HG03039 (cell line): Measurements from ENCODE around the gene BANF2.
"Not testable (repeated sequence)": the region's sequence is repeated elsewhere in the genome, so short reads cannot be mapped to it uniquely, and the experiment has no call there.

ENCODE experiments used
- ATAC-seq: cut with Tn5 transposase; IDR thresholded peaks from one replicate; pipeline ENCODE4 v1.9.1; 2021; ENCODE audit warnings: mild to moderate bottlenecking, moderate library complexity; ENCODE audit not compliant: unreplicated experiment

Gene BANF2

DNA sequence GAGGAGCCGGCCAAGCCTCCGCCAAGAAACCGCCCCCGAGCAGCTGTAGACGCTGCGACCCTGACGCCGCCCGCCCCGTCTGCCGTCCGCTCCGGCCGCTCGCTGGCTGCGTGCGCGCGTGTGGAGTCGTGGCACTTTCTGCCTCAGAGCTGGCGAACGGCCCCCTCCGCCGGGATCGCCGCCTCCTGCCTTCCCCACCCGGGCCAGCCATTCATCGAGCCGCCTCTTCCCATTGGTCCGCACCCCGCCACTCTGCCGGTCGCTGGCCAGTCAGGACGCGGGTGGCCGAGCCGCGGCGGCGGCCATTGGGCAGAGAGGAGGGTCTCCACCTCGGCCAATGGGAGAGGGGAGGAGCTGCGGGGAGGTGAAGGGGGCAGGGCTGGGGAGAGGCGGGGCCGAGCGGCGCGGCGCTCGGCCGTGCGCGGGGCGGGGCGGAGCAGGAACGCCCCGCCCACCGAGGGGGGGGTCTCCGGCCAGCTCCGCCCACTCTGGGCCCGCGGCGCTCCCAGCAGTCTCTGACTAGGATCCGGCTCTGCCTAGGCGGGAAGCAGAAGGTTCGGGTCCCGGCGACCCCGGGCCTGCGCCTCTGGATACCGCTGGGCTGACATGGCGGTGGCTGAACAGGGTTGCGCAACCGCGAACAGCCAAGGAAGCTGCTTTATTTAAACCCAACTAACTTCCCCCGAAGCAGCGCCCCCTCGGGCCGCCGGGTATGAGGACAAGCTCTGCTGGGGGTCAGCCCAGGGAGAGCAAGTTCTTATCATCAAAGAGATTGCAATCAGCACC lies 17.5 kb upstream of the BANF2 start, which contains the start of gene RRBP1:
RRBP1 (minus strand) TSS at position 140 of the 786 bp plus-strand sequence. CDS start 21,735 bp downstream, outside the sequence.
- ATAC-seq = peak; percentile 86

DNA sequence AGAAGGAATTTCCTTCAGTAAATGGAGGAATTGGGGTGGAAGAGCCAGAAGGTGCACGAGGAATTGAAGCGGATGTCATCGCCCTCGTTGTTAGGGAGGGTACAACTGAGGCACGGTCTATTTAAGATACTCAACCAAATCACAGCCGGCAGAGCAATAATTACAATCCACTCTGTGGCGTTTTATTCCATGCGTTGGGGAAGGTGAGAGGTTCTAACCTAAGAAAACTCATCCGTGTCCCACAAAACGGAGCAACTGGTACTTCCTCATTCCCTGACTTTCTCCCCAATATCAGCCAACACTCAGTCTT lies 16.9 kb upstream of the BANF2 start:
- no peak for ATAC-seq

- no peak for ATAC-seq
Measured at GRCh38 chr20:17683218-17684076, 16.3 kb upstream of the BANF2 start.

GRCh38 chr20:17684077-17684888 lies 15.5 kb upstream of the BANF2 start:
- no peak for ATAC-seq

DNA sequence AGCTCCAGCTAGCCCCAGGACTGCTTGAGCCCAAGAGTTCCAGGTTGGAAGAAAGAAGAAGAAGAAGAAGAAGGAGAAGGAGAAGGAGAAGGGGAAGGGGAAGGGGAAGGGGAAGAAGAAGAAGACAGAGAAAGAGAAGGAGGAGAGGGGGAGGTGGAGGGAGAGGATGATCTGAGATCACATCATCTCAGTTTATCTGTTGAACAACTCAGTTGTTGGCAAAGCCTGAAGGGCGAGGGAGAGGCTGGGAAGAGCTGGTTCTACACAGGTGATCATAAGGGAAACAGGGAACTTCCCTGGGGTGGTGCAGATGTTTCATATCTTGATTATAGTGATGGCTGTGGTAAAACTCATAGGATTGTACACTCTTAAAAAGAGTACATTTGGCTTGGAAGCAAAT lies 14.6 kb upstream of the BANF2 start:
- no peak for ATAC-seq

DNA sequence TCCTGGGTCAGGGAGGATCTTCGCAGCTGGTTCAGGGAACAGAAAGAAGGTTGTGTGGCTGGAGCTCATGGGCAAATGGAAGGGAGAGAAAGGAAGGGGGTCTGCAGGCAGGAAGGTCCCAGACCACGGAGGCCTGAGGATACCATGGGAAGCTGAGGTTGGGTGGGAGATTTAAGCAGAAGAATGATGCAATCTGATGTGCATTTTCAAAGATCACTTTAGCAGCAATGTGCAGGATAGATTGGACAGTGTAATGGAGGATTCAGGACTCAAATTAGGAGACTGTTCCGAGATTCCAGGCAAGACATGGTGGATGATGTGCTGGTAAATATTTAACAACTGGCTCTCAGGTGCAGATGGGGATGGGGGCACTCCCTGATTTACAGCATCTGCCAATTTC lies 12.0 kb upstream of the BANF2 start:
- no peak for ATAC-seq

GRCh38 chr20:17688965-17689364 lies 10.8 kb upstream of the BANF2 start:
- no peak for ATAC-seq

- ATAC-seq = no peak
Measured at GRCh38 chr20:17690144-17690543, 9.6 kb upstream of the BANF2 start.

DNA sequence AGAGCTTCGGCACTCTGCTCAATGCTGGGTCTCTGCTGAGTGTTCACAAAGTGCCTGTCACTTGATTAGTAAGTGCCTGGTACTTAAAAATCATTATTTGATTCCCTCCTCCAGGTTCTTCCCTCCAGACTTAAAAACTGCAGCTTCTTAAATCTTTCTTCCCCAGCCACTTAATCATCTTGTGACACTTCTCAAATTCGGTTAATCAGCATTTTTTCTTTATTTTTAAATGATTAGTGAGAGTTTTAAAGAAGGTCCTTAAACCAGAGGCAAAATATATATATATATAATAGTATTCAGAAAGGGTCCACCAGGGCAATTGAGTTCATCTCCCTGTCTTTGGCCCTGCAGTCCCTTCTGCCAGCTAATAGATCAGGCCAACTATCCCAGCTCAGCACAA lies 8.0 kb upstream of the BANF2 start:
- no peak for ATAC-seq

- no peak for ATAC-seq
Measured at GRCh38 chr20:17693444-17694001, 6.2 kb upstream of the BANF2 start.

DNA sequence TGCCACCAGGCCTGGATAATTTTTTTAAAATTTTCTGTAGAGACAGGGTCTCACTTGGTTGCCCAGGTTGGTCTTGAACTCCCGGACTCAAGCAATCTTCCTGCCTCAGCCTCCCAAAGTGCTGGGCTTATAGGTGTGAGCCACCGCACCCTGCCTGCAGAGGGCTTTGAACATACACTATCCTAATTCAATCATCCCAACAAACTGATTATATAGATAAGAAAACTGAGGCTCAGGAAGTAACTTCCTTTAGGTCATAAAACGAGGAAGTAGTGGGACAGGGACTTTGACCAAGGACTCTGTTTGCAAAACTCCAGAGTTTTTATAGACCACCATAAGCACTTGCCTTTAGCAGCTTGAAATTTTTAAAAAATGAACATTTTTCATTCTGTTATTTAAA lies 5.0 kb upstream of the BANF2 start:
- ATAC-seq = no peak

DNA sequence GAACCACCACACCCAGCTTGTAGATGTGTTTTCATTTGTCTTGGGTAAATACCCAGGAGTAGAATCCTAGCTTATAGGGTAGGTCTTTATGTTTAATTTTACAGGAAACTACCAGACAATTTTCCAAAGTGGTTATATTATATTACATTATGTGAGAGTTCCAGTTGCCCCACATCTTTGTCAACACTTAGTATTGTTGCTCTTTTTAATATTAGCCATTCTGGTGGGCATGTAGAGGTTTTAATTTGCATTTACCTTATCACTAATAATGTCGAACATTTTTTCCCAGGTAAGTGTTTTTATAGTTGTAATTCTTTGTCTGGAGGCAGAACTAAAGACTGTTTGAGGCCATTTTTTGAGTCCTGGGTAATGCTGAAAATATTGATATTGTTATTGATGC lies 3.5 kb upstream of the BANF2 start:
- no peak for ATAC-seq

- ATAC-seq = no peak
Measured at GRCh38 chr20:17697171-17697570, 2.6 kb upstream of the BANF2 start.

DNA sequence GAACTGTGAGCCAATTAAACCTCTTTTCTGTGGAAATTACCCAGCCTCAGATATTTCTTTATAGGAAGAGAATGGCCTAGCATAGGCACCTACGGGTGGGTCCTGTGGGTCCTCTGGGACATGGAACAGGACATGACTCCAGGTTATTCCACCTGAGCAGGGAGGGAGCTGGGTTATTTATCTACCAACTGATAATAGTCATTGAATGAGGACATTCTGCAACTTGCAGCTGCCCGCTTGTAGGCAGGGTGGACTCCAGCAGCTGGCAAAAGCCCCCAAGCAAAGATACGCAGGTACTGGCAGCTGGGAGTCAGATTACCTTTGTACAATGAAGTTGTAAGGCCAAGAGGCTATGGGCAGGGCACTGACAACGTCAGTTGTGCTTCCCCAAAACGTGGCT lies 1.4 kb upstream of the BANF2 start:
- no peak for ATAC-seq

- no peak for ATAC-seq
Measured at GRCh38 chr20:17700637-17701036, 871 bp downstream of the BANF2 start.

DNA sequence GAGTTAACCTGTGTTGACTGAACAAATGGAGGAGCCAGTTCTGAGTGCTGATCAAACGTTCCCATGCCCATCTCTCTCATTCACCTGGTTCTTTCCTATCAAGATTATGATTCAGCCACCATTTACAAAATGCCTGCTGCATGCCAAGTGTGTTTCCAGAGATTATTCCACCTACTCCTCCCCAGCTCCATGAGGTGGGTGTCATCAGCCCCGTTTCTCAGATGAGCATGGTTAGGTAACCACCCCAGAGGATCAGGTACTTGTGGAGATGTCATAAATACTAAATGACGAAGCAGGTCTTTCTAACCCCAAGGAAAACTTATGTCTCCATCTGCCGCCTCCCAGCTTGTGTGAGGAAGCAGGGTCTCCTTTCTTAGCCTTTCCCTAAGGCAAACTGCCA lies 2.1 kb downstream of the BANF2 start:
- ATAC-seq = no peak

- no peak for ATAC-seq
Measured at GRCh38 chr20:17704589-17705317, 5.0 kb downstream of the BANF2 start.

GRCh38 chr20:17705916-17706315 lies 6.2 kb downstream of the BANF2 start:
- no peak for ATAC-seq

DNA sequence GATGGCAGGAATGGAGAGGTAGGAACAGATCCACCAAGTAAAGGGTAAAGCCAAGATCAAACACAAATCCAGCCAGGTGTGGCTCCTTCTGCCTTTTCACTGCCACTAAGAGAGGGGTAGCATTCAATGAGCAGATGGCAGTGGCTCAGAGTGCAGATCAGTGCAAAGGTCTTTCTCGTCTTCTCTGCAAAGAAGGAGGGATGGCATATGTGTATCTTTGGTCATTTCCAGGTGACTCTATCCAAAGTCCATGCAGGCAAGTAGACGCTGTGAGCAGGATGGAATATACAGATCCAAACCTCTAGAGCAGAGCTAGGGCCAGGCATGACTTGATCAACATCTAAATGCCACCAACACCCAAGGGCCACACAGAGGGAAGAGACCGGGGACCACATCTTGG lies 6.9 kb downstream of the BANF2 start:
- ATAC-seq = no peak

- not testable (repeated sequence) for ATAC-seq
Measured at GRCh38 chr20:17707951-17708350, 8.2 kb downstream of the BANF2 start.
